Activated CD8-positive, alpha-beta memory T cell treated with anti-CD3 and anti-CD28 coated beads for 24 hours (primary cell): Measurements from ENCODE around the gene JAZF1.

Experiments
- DNase-seq: peaks from one replicate; pipeline ENCODE4 v3.0.0-alpha.2; 2020

JAZF1 gene

DNA sequence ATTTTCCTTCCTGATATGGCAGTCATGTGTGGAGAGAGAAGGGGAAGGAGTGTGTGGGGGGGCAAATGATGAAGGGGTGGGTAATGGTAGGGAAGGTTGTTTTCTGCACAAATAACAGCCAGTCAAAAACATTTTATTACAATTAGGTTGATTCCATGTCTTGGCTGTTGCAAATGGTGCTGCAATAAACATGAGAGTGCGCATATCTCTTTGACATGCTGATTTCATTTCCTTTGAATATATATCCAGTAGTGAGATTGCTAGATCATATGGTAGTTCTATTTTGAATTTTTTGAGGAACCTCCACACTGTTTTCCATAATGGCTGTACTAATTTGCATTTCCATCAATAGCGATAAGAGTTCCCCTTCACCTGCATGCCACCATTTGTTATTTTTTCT lies 10.6 kb upstream of the JAZF1 start:
- no peak for DNase-seq

DNA sequence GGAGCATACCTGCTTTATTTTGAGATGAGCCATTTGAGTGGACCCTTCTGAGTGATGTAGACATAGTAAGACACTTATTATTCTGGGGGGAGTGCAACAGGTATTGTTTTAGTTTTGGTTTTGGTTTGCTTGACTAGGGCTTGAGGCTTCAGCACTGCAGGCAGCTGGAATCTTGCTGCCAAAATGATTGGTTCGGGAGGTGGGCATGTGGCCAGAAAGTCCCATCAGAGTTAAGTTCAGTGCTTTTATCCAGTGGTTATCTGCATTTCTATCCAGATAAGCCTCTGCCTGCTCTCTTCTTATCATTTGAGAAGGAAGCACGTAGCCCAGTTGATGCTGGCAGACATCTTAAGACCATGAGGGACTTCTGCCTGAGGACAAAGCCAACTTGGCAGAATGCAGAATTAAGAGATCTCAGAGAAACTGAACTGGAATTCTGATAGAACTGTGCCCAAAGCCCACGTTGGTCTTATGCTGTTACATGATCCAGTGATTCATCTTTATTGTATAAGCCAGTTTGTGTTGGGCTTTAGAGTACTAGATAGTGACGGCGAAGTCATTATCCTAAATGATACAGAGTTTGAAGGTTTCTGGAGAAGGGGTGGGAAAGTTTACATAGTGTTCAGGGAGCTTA lies 9.6 kb upstream of the JAZF1 start:
- DNase-seq = no peak

DNA sequence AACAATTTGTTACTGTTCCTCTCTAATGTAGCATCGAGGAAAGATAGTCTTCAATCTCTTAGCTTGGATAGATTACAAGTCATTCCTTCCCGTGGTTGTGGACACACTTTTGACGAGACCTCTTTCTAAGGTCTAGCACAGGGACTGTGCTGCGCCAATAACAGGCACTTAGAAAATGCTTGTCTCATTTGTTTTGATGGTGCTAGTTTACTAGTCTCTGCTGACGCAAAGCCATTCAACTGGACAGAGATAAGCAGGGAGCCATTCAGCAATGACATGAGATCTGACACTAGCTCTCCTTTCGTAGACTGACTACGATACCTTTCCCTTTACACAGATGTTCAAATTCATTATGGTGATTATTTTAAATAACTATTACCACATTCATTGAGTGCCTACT lies 6.4 kb upstream of the JAZF1 start:
- no peak for DNase-seq

DNA sequence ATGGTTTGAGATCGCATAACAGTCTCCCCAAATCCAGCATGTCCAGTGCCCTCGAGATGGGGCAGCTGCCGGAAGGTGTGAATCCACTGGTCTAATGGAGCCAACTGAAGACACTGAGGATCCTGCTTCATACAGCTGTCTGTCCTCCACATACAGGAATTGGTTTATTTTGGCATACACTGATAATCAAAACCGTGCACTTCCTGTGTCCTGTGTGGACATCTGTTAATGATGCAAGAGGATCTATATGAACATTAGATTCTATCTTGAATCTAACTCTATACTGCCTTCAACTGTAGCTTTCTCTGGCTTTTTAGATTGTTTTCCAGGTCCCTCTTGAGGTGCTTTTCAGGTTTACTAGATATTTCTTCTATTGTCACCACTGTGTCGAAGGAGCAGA lies 3.0 kb upstream of the JAZF1 start:
- no peak for DNase-seq

DNA sequence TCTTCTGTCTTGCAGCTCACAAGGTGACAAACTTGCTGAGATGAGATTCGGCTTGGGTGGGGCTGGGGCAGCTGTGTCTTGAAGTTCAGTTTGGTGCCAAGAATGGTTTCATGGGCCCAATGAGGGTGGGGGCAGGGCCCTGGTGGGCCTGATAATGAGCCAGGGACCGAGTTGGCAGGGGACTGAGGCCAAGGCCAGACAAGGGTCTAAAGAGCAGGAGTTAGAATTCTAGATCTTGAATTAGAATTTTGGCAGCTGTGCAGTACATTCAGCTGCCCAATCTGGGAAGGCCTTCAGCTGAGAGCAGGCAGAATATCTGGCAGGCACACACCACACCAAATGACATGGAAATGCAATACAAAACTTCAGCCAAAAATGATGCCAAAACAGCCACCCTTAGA lies 1.5 kb upstream of the JAZF1 start:
- DNase-seq = no peak

DNA sequence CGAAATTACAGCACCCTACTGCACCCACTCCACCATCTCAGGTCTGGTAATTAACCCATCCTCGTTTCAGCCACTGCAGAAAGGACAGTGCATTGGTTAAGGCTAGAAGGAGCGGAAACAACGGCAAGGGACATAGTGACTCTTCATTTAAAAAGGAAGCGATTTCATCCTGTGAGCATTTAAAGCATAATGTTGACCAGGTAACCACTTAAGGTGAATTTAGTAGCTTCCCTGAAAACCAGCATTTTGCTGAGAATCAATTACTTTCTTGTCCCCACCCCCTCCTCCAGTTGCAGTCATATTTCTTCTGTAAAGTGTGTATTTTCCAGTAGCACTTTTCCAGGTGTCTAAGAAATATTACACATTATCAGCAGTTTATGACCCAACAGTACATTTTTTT lies 821 bp upstream of the JAZF1 start:
- DNase-seq = no peak

DNA sequence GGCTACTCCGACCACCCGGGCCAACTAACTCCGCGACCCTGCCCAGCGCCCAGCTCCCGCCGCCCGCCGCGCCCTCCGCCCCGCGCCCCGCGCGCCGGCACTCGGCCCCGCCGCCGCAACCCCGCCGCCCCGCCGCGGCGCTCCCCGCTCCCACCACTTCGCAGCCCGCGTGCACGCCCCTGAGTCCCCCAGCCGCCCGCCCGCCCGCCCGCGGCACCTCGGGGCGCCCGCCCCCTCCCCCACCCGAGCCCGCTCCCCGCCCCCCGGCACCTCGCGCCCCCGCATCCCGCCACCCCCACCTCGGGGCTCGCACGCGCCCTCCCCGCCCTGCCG lies 598 bp downstream of the JAZF1 start:
- DNase-seq = no peak

DNA sequence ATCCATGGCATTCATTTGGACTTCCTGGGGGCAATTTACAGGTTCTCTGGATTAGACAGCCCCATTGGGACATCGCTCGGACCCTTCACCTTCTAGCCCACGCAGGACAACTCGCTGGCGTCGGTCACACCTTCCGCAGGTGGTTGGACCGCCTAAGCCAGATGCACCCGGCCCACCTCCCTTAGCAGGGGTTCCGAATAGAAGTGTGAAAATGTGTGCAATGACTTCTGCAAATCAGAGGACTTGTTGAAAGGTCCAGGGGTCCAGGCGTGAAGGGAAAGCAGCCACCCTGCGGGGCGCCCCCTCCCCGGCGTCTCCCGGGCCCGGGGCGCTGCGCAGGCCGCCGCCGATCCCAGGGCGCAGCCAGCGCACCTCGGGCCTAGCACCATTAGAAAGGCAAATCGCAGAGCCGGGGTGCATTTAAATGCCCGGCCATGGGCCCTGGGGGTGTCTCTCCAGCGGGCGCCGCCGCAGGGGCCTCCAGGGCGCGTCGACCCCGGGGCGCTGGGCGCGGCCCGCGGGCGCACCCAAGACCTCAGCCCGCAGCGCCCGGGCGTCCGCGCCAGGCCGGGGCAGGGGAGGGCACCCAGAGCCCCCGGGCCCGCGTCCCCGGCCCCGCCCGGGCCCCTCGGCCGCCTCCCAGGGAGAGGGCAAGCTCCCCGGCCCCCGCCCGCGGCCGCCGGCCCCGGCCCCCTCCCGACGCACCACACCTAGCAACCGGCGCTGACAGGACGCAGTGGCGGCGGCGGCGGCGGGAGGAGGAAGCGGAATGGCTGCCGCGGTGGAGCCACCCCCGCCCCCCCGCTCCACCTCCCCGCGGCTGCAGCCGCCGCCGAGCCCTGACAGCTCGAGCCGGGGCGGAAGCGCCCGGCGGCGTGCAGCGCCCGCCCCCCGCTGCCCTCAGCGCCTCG lies 1.2 kb downstream of the JAZF1 start:
- DNase-seq = peak; percentile 84

DNA sequence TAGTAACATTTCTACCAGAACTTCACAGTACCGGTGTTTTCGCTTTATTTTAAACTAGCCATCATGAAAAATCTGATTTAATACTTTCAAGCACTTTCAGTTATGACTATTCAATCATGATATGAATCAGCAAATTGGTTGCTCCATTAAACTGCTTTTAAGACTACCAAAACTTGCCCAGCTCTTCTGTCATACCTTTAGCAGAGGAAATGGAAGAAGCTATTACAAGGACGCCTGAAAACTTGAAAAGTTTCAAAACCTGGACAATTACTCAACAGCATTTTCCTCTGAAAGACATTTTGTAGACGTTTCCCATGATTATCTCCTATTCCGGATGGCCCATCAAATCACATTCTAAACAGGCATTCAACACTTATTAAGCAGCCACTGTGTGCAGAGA lies 2.0 kb downstream of the JAZF1 start:
- DNase-seq = no peak

DNA sequence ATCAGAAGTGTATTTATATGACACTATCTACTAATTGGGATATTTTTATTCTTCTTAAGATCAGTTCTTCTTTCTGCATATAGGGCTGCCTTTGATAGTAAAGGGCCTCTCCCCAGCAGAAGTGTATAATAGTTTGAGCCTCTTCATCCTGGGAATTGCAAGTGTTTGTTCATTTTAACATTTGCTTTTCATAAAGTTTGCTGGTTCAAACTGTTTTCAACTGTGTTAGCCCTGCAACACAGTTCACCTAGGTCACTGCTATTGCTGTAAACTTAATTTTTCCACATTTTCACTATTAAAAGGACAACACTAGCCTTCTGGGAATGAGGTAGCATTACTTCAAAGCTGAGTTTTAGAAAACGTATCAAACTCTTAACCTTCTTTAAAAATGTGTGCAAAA lies 2.8 kb downstream of the JAZF1 start:
- no peak for DNase-seq

DNA sequence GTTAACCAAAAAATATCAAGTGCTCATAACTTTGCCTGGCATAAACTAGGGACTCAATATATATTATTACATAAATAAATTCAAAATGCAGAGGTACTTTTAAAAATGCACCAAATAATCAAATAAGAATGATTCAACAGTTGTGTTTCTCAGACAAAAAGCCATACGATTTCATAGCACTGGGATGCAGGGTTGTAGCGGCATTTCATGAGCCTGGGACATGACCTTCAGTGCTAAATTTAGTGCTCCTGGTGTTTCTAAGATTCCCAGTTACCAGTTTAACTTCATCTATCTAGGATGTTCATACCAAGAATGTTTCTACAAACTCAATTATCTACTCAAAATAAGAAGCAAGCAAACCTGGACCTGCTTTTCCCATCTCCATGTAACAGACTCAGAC lies 4.0 kb downstream of the JAZF1 start:
- DNase-seq = no peak

DNA sequence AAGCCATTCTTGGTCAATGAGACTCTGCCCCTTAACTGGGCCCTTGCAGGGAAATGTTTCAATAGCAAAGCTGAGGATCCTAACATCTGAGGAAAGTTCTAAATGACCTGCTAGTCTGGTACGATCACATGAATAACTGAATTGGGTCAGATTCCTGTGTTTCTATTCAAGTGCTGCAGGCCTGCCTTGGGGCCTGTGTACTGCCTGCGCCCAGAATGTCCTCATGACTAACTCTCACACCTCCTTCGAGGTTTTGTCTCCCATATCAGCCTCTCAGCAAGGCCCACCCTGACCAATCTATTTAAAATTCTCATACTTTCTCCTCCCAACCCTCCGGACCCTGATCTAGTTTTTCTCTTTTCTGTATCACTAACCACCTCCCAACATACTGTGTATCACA lies 4.4 kb downstream of the JAZF1 start:
- DNase-seq = no peak

DNA sequence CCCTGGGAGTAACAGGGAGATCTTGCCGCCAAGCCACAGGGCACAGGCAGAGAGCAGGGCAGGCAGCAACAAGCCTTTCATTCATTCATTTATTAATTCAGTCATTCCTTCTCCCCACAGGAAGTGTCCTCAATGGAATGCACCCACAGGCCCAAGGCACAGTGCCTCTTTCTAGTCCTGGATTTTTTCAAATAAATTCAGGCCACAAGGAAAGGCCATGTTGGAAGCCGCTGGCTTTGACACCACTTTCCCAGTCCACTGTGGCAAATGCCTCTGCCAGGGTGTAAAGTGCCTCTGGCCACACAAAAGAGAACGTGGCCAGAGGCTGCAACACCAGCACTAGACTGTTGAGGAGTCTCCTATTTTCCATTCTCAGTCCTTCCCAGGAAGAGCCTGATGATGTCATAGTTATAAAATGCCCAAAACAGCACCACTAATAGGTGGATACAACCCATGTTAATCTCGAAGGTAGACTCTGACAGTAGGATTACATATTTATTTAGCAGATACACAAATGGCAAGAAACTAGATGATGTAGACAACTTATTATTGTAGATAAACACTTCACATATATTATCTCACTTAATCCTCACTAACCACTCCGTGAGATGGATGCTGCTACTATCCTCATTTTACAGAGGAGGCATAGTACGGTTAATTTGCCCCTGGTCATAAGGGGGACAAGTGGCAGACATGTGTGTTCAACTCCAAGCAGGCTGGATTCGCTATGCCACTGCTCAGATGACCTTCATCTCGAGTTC lies 5.5 kb downstream of the JAZF1 start:
- DNase-seq = no peak

DNA sequence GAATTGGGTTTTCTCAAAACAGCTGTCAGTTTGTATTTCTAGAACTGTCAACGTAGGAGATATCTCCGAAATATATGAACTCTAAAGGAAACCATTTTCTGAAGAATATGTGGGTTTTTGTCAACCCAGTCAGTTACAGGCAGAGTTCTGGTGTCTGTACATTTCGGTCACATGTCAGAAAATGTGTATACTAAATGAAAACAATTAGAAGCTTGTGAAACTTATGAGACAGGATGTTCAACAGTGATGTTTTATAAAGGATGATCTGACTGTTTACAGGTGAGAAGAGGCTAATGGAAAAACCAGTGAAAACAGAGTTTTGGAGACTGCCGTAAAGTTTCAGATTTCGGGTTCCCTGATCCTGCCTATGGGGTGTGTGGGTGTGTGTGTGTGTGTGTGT lies 6.2 kb downstream of the JAZF1 start:
- DNase-seq = no peak

DNA sequence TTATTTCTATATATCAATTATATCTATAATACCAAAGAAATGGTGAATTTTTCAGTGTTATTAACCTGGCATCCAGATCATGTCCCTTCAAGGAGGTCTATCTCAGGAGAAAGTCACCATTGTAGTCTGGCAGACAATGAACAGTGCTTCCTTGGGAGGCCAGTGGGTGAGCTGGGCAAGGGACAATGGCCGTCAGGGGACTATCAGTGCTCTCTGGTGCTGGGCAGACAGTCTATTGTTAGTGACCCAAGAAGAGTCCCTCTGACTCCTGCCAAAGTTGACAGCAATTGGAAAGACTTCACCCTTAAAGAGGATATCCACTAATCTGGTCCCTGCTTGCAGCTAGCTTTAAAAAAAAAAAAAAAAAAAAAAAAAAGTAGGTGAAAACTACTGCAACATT lies 7.1 kb downstream of the JAZF1 start:
- no peak for DNase-seq

DNA sequence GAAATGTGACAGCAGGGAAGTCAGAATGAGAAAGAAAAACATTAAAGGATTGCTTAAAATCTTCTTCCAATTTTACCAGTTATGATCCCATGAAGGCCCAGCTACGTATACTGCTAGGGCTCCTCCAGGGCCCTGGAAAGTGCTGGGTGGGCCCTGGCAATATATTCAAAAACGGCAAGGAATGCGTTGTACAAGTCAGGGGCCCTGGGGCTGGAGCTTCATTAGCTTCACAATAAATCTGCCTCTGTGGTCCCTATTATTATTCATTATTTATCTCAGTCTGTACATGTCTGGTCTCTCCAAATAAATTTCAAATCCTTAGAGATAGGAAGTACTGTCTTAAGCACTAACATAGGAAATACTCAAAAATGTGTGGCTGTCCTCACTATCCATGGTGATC lies 7.6 kb downstream of the JAZF1 start:
- no peak for DNase-seq

DNA sequence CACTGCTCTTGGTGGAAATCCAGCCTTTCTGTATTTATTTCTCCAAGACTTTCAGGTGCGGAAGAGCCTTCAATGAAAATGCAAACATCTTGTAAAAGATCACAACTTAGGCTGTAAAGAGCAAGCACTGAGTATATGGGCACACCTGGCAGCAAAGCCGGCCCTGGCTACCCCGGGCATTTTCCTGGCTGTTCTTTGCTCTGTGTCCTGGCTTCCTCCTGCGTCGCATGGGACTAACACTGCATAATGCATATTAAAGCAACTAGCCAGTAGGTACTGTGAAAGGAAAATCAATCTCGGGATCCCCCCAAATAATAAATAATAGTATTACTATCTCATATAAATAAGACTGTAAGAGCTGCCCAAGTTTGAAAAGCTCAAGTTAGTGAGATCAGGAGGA lies 9.9 kb downstream of the JAZF1 start:
- no peak for DNase-seq

DNA sequence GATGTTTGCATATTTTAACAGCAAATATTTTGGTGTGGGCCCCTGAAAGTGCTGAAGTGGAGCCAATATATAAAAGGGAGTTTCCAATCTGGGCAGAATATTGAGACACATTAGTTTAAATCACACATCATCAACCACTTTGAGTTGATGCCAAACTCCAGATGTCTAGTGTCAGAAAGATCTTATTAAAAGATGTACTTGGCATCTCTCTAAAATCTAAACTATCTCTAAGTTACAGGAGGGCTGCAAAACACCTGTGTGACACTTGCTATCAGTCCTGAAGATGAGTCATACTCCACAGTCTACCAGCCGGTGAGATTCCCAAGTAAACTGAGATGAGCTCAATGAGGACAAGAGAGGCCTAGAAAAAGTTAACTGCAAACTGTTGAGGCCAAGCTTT lies 11.4 kb downstream of the JAZF1 start:
- no peak for DNase-seq

DNA sequence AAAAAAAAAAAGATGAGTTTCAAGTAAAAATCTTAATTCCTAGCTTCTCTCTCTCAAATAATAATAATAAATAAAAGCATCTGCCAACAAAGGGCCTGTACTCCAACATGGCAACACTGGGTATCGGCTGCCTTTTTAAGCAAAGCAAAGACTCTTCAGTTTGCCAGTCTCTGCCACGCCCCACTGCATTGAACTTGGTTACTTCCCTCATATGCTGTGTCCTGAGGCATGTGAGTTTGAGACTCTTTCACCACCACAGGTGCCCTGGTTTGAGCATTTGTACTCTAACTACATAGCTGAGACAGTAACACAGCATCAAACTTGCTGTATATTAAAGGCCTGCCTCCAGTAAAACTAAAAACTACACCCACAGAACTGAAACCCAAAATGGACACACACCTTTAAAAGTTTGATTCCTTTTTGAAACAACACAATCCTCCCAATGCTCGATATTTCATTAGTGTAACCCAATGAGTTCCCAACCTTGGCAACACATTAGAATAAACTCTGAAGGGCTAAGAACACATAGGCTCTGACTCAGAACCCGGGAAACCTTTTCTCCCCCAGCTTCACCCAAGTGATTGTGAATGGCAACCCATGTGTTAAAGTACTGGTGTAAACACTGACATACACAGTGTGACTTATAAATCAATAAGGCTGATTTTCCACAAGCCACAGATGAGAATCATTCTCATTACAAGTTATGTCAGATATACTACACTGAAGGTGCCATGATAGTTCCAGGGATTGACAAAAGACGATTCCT lies 12.0 kb downstream of the JAZF1 start:
- no peak for DNase-seq

DNA sequence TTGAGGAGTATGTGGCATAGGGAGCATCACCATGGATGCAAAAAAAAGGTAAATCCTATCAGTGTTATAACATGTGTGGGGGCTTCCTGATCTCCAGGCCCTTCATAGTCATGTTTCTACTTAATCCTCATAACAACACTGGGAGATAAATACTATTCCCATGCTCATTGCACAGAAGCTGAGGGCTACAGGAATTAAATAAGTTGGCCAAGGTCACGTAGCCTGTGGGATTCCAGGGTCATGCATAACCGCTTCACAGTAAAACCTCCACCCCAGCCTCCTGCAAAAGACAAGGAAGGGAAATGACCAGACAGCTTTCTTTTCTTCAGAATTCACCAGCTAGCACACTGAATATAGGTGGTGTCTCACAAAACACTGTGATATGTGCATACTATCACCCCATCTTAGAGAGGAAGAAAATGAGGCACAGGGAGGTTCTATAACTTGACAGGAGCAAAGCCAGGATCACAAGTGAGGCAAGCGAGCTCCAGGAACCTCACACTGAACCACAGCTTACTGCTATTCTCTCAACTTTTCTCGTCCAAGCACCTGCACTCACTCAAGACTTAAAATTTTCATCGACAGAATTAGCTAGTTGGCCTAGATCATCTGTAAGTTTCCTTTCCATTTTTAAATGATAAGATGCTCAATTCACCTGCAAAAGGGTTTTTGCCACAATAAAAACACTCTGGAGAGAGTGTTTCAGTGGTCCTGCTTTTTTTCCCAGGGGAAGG lies 13.4 kb downstream of the JAZF1 start:
- DNase-seq = no peak

DNA sequence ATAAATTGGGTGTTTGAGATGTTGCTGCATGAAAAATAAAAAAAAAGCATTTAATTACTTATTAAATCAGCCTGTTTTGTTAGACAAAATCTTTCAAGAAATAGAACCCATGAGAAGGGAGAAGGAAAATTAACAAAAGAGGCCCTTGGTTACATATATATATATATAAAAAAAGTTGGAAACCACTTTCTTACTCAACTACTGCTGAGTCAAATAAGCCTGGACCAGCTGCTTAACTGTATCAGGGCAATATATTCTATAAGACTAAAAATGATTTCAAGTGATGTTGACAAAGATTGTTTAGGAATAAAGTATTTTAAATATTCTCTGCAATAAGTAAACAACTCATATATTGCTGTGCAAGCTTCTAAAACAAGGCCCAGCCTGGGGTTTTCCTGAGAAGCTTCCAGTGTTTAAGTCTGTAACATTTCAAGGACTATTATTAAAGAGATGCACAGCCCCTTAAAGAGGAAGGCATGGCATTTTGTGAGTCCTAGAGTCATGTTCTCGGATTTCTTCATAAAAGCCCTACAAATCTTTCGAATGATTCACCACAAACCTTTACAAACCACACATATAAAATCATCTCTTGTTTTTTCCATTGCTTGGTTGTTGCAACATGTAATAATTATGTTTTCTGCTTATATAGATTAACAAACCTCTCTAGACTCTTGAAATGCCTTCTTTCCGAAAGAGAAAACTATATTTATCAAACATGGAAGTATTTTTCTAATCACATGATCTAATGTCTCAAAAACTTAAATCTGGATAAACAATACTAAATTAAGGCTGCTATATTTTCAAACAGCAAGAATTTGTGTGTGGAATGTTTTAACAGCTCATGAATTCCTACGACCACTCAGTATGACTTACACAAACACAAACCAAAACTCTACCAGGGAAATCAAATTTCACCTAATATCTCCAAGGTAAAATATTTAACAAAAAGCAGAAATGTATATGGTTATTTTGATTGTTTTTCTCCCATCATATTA lies 14.3 kb downstream of the JAZF1 start:
- no peak for DNase-seq
